K562 (cell line): Measurements from ENCODE around the gene FOXJ3. TPM values are rescaled to one million over a fixed set of nuclear protein-coding genes. Genes with fewer than 3 reads are reported as not detected.

Experiments
- ATAC-seq: fragments of 200-7000 bp; cut with Tn5 transposase; 3 replicates; pipeline ENCODE4 v1.9.1; 2020; ENCODE audit warnings: moderate library complexity
- BruUV-seq: library from RNA; stranded (reverse); fragments of 400-500 nt; replicated peaks from 2 replicates; lab custom pipeline; 2021; lab: Mats Ljungman, UMichigan
- CTCF ChIA-PET: fragments of 300-600 bp; formaldehyde crosslinking; extraction: SDS; loops from one replicate; lab custom pipeline; 2021; ENCODE audit warnings: low intra/inter-chr PET ratio; lab: Yijun Ruan, JAX
- POLR2A ChIA-PET: fragments of 300-600, 350-650 bp; sonication (Branson Sonifier 250); formaldehyde crosslinking; extraction: SDS; loops from one replicate; lab custom pipeline; 2021; ENCODE audit warnings: antibody characterized with exemption, inconsistent platforms; lab: Yijun Ruan, JAX
- DNase-seq, 4 experiments: peaks; one replicate each; pipeline versions ENCODE4 v3.0.0 to v3.0.0-alpha.2; 2011 to 2018; ENCODE audit warnings: low spot score in 3 of 4, mixed read lengths in 3 of 4; ENCODE audit errors: extremely low read depth in 1 of 4
- FAIRE-seq: peaks from 2 replicates; lab custom pipeline; 2011; peaks lifted over from hg19 to GRCh38; lab: Jason Lieb, UNC
- H2AFZ ChIP-seq: 2 replicates; pipeline ENCODE4 v1.6.0; 2011; ENCODE audit warnings: low read depth, low read length, control low read depth, inconsistent platforms
- H3K27ac ChIP-seq: fragments of 200-600 bp; 3 replicates; pipeline ENCODE4 v1.8.0; 2011; ENCODE audit warnings: low read depth, mild to moderate bottlenecking, control low read depth, inconsistent platforms, low read length, moderate library complexity, mixed read lengths; ENCODE audit errors: extremely low read depth
- H3K27me3 ChIP-seq, 2 experiments: fragments of 300-600 bp in 1 of 2; 2 replicates in 1 of 2; 3 replicates in 1 of 2; pipeline versions ENCODE4 v1.6.0 to v1.8.0; 2011; ENCODE audit warnings: inconsistent platforms in 2 of 2, low read length in 2 of 2, mild to moderate bottlenecking in 1 of 2, mixed read lengths in 1 of 2, moderate library complexity in 1 of 2; ENCODE audit not compliant: control insufficient read depth in 2 of 2, insufficient read depth in 2 of 2
- H3K36me3 ChIP-seq: fragments of 300-600 bp; 3 replicates; pipeline ENCODE4 v1.8.0; 2011; ENCODE audit warnings: mild to moderate bottlenecking, low read length, inconsistent platforms; ENCODE audit not compliant: control insufficient read depth, insufficient read depth
- H3K4me1 ChIP-seq, 2 experiments: fragments of 200-600 bp in 1 of 2; replicated peaks in 1 of 2; 2 replicates in 1 of 2; 3 replicates in 1 of 2; pipeline versions ENCODE4 v1.5.1 to v1.8.0; 2011; ENCODE audit warnings: inconsistent platforms in 2 of 2, low read length in 2 of 2, mild to moderate bottlenecking in 1 of 2, mixed read lengths in 1 of 2, moderate library complexity in 1 of 2; ENCODE audit not compliant: control insufficient read depth in 2 of 2, insufficient read depth in 2 of 2
- H3K4me2 ChIP-seq: 2 replicates; pipeline ENCODE4 v1.6.1; 2011; ENCODE audit warnings: low read length, control low read depth, inconsistent platforms, mixed read lengths; ENCODE audit not compliant: insufficient read depth
- H3K4me3 ChIP-seq: fragments of 200-600 bp; sonication (generic), shearing (Covaris generic); 2 replicates; pipeline ENCODE4 v1.5.1; 2016; ENCODE audit warnings: control low read depth, inconsistent platforms
- H3K79me2 ChIP-seq: fragments of 200-600 bp; 3 replicates; pipeline ENCODE4 v1.8.0; 2011; ENCODE audit warnings: low read length, inconsistent platforms; ENCODE audit not compliant: control insufficient read depth, insufficient read depth
- H3K9ac ChIP-seq, 2 experiments: 2 replicates each; pipeline versions ENCODE4 v1.6.0 to v1.6.1; 2011; ENCODE audit warnings: low read depth in 2 of 2, low read length in 2 of 2, control low read depth in 1 of 2, inconsistent platforms in 1 of 2, mild to moderate bottlenecking in 1 of 2, mixed read lengths in 1 of 2; ENCODE audit not compliant: insufficient read depth in 1 of 2
- H3K9me1 ChIP-seq: one replicate; pipeline ENCODE4 v1.6.0; 2011; ENCODE audit warnings: inconsistent platforms, mild to moderate bottlenecking, low read length, moderate library complexity; ENCODE audit not compliant: control insufficient read depth, insufficient read depth
- H3K9me3 ChIP-seq: replicated peaks from 2 replicates; pipeline ENCODE4 v1.5.1; 2011; ENCODE audit warnings: low read depth, low read length, inconsistent platforms; ENCODE audit not compliant: control insufficient read depth, insufficient read depth
- H4K20me1 ChIP-seq: replicated peaks from 2 replicates; pipeline ENCODE4 v1.6.1; 2011; ENCODE audit warnings: low read length, inconsistent platforms, mixed read lengths; ENCODE audit not compliant: control insufficient read depth, insufficient read depth
- CREBBP ChIP-seq: IDR thresholded peaks from one replicate; pipeline ENCODE4 v1.6.1; 2012; ENCODE audit warnings: low read depth, mild to moderate bottlenecking, control low read depth, inconsistent platforms, low read length
- ILK ChIP-seq: fragments of 450-650 bp; IDR thresholded peaks from 2 replicates; pipeline ENCODE4 v1.6.1; 2016; ENCODE audit warnings: missing genetic modification characterization, low read depth, mild to moderate bottlenecking, missing compliant biosample characterization, moderate library complexity, borderline replicate concordance
- TOE1 ChIP-seq, 2 experiments: fragments of 450-650 bp in 1 of 2; sonication (generic) in 1 of 2; formaldehyde crosslinking in 1 of 2; IDR thresholded peaks; 2 replicates each; pipeline versions ENCODE4 v1.7.1 to v1.8.0; 2016 to 2022; ENCODE audit warnings: borderline replicate concordance in 2 of 2, mild to moderate bottlenecking in 2 of 2, antibody characterized with exemption in 1 of 2, inconsistent platforms in 1 of 2, low read depth in 1 of 2, missing genetic modification reagents in 1 of 2, moderate library complexity in 1 of 2
- ZNF398 ChIP-seq: fragments of 250-450 bp; sonication (Bioruptor Pico); IDR thresholded peaks from 2 replicates; pipeline ENCODE4 v1.8.0; 2021; ENCODE audit warnings: moderate library complexity, mild to moderate bottlenecking, inconsistent platforms
- WGBS: fragments of 100-300 bp; shearing (Covaris generic); methylation state at CpG from one replicate; pipeline ENCODE4 v1.1.6; 2016; ENCODE audit warnings: low coverage, mixed read lengths; ENCODE audit not compliant: insufficient coverage; ENCODE audit errors: missing lambda C conversion rate; 5-methylcytosine and 5-hydroxymethylcytosine counted together
- in situ Hi-C: fragments of 300-500 bp; cut with MboI; formaldehyde crosslinking; loops from 4 replicates; pipeline ENCODE4 v1.15.0; 2018; ENCODE audit warnings: inconsistent platforms, mixed read lengths
- intact Hi-C: fragments of 100-400 bp; cut with micrococcal nuclease; formaldehyde crosslinking; loops from 2 replicates; pipeline ENCODE4 v1.14.2; 2022
- polyA plus RNA-seq, 8 experiments: library from polyadenylated mRNA; depleted of rRNA in 4 of 8; stranded (reverse) in 5 of 8; unstranded in 3 of 8; fragments of >200 nt; fragmentation: Nextera tagmentation in 2 of 8; fragmentation: Illumina TruSeq in 1 of 8; extraction: Ambion mirVana in 2 of 8; extraction: Trizol in 1 of 8; gene quantifications; 2 replicates each; pipeline versions ENCODE4 v1.2.1 to v1.2.3, GENCODE V29; 2011 to 2014; ENCODE audit warnings: inconsistent platforms in 1 of 8, missing spikeins in 1 of 8
- total RNA-seq, 7 experiments: library from RNA; depleted of rRNA in 6 of 7; stranded (reverse); fragments of >200 nt in 6 of 7; fragmentation: Illumina TruSeq in 2 of 7; extraction: Trizol in 2 of 7; gene quantifications; 2 replicates each; pipeline versions ENCODE4 v1.2.1 to v1.2.3, GENCODE V29; 2011 to 2021; ENCODE audit warnings: low replicate concordance in 1 of 7
- TF ChIP-seq, protein P1 (sequence below): IDR thresholded peaks from 2 replicates; pipeline ENCODE4 v1.6.1; 2016; ENCODE audit warnings: missing genetic modification characterization, missing compliant biosample characterization
- TF ChIP-seq, protein P2 (sequence below), 2 experiments: fragments of 450-650 bp in 1 of 2; sonication (generic) in 1 of 2; formaldehyde crosslinking in 1 of 2; IDR thresholded peaks in 1 of 2; conservative IDR thresholded peaks in 1 of 2; 2 replicates each; pipeline versions ENCODE4 v1.6.1 to v1.8.1; 2016 to 2023; ENCODE audit warnings: mild to moderate bottlenecking in 2 of 2, moderate library complexity in 2 of 2, inconsistent platforms in 1 of 2, missing genetic modification reagents in 1 of 2
- TF ChIP-seq, protein P3 (sequence below), 2 experiments: fragments of 450-650 bp in 1 of 2; sonication (generic) in 1 of 2; formaldehyde crosslinking; conservative IDR thresholded peaks; 2 replicates each; pipeline versions ENCODE4 v1.4.0 to v1.8.1; 2020 to 2022; ENCODE audit warnings: mild to moderate bottlenecking in 1 of 2, missing genetic modification reagents in 1 of 2

Gene FOXJ3
- total and polyA plus RNA-seq, 9 of the 15 experiments (the other 6 are each of a cell fraction or from before 2014, with no cell fraction given) = 8.7 to 35.3 (median 23.4) TPM

DNA sequence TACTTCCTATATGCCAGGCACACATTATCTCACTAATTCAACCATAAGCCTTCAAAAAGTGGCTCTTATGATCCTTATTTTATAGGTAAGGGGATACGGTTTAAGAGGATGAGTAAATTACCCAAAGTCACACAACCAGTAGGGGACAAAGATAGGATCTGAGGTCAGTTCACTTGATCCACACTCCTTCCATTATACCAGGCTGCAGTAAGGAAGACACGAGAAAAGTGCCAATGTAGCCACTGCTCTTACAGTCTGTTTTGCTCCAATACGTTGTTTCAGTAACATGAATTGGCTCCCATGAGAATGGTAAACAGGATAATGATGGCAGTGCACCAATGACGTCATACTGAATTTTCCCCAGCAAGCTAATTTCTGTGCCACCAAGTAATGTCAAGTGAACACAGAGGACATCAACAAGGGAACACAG lies 155.1 kb downstream of the FOXJ3 start:
- Histone ChIP-seq H3K9me1 (no peaks in the 10 kb centered on the region), H3K36me3 (peaks cover 56% of the 10 kb centered on the region), H3K4me3 (no peak overlapping the region), H3K27ac (no peak overlapping the region), H3K27me3 (no peaks in the 10 kb centered on the region), H2AFZ (no peak overlapping the region), H3K4me2 (no peak overlapping the region), H3K9ac (no peak overlapping the region), H3K79me2 (no peaks in the 10 kb centered on the region), H4K20me1 (no peaks in the 10 kb centered on the region), H3K4me1 (peaks cover 0 to 3% of the 10 kb centered on the region in 2 experiments; a peak in 3 of 5 replicates), H3K9me3 (no peaks in the 10 kb centered on the region)
- FAIRE-seq (no peak), ATAC-seq (no peak), DNase-seq (no peak)
- CTCF ChIA-PET = no interaction called here
- 76% methylated on average over 4 of the region's 4 CpGs for WGBS
- intact Hi-C loops = loop anchor here (10.0 kb wide), 1 partner anchor 605 kb away; no protein-coding TSS in a partner anchor
- no TSS peak for BruUV-seq
- POLR2A ChIA-PET = no interaction called here
- TF ChIP-seq ILK (tag) = no peak
- no peak for TF ChIP-seq TOE1 (IDR thresholded peaks at IDR 0.05; ENCODE audit: borderline replicate concordance)
- no peak for TF ChIP-seq TOE1 (CRISPR knock-in tag; IDR thresholded peaks at IDR 0.05; ENCODE audit: borderline replicate concordance, low read depth)
- TF ChIP-seq, protein P1, sequence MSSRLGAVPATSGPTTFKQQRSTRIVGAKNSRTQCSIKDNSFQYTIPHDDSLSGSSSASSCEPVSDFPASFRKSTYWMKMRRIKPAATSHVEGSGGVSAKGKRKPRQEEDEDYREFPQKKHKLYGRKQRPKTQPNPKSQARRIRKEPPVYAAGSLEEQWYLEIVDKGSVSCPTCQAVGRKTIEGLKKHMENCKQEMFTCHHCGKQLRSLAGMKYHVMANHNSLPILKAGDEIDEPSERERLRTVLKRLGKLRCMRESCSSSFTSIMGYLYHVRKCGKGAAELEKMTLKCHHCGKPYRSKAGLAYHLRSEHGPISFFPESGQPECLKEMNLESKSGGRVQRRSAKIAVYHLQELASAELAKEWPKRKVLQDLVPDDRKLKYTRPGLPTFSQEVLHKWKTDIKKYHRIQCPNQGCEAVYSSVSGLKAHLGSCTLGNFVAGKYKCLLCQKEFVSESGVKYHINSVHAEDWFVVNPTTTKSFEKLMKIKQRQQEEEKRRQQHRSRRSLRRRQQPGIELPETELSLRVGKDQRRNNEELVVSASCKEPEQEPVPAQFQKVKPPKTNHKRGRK (tag) = no peak
- TF ChIP-seq, protein P2, sequence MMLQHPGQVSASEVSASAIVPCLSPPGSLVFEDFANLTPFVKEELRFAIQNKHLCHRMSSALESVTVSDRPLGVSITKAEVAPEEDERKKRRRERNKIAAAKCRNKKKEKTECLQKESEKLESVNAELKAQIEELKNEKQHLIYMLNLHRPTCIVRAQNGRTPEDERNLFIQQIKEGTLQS (IDR thresholded peaks at IDR 0.05) = peak; percentile 22; the same call in 1 of the 2 replicates
- TF ChIP-seq, protein P2 (CRISPR knock-in tag; conservative IDR thresholded peaks at IDR 0.05) = no peak
- TF ChIP-seq, protein P3, sequence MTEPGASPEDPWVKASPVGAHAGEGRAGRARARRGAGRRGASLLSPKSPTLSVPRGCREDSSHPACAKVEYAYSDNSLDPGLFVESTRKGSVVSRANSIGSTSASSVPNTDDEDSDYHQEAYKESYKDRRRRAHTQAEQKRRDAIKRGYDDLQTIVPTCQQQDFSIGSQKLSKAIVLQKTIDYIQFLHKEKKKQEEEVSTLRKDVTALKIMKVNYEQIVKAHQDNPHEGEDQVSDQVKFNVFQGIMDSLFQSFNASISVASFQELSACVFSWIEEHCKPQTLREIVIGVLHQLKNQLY (CRISPR knock-in tag; conservative IDR thresholded peaks at IDR 0.05) = no peak
- TF ChIP-seq ZNF398 (CRISPR knock-in tag) = no peak
- TF ChIP-seq CREBBP = no peak
- TF ChIP-seq, all 486 proteins: peak for 1
- in situ Hi-C loops = no loop called here
